ENCODE measurements around the gene GIMD1.

The GIMD1 gene

GRCh38 chr4:106314960-106315359, 53.6 kb downstream of the GIMD1 start:
- peak; percentile 5 for DNase-seq (ENCODE audit: low spot score)

DNA sequence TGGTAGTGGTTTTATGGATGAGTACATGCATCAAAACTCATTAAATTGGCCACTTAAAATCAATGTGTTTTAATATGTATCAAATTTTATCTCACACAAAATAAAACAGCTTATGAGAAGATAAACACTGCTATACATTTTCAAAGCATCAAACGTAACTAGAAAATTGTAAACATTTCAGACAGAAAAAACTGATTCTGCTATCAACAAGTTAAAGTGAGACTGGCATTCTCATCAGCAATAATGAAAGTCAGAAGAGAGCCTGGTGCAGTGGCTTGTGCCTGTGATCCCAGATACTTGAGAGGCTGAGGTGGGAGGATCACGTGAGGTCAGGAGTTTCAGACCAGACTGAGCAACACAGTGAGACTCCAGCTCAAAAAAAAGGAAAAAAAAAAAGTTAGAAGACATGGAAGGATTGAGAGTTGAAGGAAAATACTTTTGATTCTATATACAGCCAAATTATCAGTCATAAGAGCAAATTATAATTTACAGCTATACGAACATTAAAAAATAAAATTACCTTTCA, 55.5 kb downstream of the GIMD1 start:
- DNase-seq (ENCODE audit: low spot score): no peak

DNA sequence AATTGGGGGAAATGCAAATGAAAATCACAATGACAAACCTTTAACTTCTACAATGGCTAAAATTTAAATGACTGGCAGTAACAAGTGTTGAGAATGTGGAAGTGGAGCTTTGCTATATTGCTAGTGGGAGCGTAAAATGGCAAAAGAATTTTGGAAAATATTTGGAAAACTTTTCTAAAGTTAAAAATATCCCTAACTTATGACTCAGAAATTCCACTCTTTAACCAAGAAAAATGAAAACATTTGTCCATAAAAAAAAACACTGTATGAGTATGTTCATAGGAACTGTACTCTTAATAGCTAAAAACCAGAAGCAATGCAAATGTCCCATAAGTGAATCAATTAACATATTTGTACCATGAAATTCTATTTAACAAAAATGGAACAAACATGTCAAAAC, 56.2 kb downstream of the GIMD1 start:
- no peak for DNase-seq (ENCODE audit: low spot score)

Measured in NAMALWA (cell line).